Fibroblast of peridontal ligament (primary cell): ENCODE data around the gene RHOC.
"Not testable (repeated sequence)": the region's sequence is repeated elsewhere in the genome, so short reads cannot be mapped to it uniquely, and the experiment has no call there.

Source experiments
- DNase-seq: peaks from one replicate; pipeline ENCODE4 v3.0.0-alpha.2; 2010; ENCODE audit errors: extremely low read depth

The RHOC gene

DNA sequence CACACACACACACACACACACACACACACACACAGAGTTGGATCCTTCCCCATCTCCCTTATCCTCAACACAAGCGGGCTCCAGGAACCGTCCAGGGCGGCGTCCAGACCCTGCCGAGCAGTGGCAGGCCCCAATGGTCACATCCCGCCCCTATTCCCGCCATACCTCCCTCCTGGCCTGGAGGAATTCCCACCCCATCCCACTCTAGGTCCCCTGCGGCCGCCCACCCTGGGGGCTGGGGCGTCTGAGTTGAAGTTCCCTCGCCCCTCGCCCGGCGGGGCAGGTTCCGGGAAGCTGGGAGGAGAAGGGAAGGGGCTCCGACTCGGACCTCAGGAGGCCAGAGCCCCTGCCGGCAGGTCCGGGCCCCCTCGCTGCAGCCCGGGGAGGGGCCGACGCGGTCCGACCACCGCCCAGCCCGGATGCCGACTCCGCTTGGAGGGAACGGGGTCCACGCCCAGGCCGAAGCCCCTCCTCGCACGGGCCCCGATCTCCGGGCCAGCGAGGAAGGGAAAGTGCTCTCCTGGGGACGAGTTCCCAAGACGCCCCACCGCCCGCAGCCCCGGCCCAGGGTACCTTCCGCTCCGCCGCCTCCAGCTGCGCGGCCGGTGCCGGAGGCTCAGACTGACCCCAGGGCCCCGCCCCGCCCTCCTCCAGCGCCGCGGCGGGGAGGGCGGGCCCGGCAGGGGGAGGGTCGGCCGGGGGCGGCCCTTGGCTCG lies at the start of gene RHOC:
Gene RHOC (minus strand): TSS at position 623 of the 716 bp plus-strand sequence. CDS start 3,328 bp downstream, outside the sequence.
- peak; percentile 33 for DNase-seq

- no peak for DNase-seq
Measured at GRCh38 chr1:112754116-112754628, 47.2 kb upstream of the RHOC start.

GRCh38 chr1:112748396-112748795 lies 41.5 kb upstream of the RHOC start:
- no peak for DNase-seq

GRCh38 chr1:112744009-112744578 lies 37.2 kb upstream of the RHOC start:
- peak; percentile 36 for DNase-seq

DNA sequence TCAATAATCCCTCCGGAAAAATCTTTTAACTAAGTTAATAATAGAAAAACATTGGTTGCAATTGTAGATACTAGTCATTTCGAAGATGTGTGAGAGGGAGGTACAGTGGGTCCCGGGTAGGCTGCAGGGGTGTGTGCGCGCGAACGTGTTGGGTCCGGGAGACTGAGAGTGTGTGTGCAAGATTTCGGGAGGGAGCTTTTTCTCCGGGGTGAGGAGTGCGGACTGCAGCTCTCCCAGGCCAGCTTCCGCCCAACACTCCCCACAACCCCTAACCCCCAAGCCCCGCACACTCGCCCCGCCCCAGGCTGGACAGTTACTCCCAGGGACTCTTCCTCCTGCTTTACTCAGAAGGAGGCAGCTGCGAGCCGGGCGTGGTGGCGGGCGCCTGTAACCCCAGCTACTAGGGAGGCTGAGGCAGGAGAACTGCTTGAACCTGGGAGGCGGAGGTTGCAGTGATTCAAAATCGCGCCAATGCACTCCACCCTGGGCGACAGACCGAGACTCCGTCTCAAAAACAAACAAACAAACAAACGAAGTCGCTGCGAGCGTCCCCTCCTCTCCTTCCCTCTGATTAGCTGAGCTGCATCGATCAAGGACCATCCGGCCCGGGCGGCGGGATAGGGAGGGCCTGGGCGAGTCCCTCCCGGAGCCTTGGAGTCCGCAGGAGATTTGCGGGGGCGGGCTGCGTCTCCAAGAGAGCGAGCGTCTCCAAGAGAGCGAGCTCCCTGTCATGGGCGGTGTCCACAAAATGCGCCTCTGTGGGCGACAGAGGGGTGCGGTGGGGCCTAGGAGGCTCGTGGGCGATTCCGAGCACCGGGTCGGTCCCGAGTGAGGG lies 36.5 kb upstream of the RHOC start:
- no peak for DNase-seq

GRCh38 chr1:112737573-112737972 lies 30.6 kb upstream of the RHOC start:
- no peak for DNase-seq

DNA sequence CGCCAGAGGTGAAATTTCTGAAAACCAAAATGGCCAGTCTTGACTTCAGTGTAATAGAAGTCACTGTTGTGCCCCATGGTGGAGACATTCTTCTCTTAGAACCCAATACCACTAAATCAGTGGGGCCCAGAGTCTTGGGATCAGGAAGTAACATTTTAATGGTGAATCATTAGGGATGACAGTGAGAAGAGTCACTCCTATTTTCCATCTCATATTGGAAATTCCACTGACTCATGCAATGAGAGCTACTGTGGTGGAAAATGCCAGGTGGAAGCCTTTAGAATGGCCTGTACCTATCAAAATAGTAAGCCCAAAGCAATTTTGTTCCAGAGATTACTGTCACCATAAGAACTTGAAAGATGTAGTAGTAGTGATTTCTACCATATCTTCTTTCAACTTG lies 28.8 kb upstream of the RHOC start:
- peak; percentile 35 for DNase-seq

DNA sequence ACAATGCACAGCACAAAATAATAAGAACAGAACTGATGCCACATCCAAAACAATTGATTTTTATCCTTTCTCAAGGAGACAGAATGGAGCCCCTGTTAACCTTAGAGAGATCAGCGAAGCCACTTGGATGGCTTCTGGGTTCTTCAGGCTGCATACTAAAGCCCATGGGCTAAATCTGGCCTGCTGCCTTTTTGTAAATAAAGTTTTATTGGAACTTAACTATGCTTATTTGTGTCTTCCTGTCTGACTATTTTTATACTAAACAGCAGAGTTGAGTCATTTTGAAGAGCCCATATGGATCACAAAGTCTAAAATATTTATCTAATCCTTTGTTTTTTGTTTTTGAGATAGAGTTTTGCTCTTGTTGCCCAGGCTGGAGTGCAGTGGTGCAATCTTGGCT lies 24.5 kb upstream of the RHOC start:
- no peak for DNase-seq

- no peak for DNase-seq
Measured at GRCh38 chr1:112729909-112730308, 23.0 kb upstream of the RHOC start.

- not testable (repeated sequence) for DNase-seq
Measured at GRCh38 chr1:112729011-112729410, 22.1 kb upstream of the RHOC start.

- DNase-seq, result not testable (repeated sequence)
Measured at GRCh38 chr1:112728306-112728971, 21.5 kb upstream of the RHOC start.

GRCh38 chr1:112727716-112728115 lies 20.8 kb upstream of the RHOC start:
- DNase-seq, result peak; percentile 16

- not testable (repeated sequence) for DNase-seq
Measured at GRCh38 chr1:112724240-112724639, 17.3 kb upstream of the RHOC start.

- no peak for DNase-seq
Measured at GRCh38 chr1:112723511-112723839, 16.5 kb upstream of the RHOC start.

GRCh38 chr1:112722601-112723510 lies 15.9 kb upstream of the RHOC start:
- DNase-seq, result no peak

GRCh38 chr1:112721966-112722524 lies 15.1 kb upstream of the RHOC start:
- no peak for DNase-seq

DNA sequence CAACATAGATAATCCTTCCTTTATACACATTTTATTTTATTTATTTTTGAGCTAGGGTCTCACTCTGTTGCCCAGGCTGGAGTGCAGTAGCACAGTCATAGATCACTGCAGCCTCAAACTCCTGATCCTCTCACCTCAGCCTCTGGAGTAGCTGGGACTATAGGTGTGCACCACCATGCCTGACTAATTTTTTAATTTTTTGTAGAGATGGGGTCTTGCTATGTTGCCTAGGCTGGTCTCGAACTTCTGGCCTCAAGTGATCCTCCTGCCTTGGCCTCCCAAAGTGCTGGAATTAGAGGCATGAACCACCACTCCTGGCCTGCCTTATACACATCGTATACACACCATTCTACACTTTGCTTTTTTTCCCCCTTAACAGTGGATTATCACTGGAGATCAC lies 14.4 kb upstream of the RHOC start:
- not testable (repeated sequence) for DNase-seq

- DNase-seq, result no peak
Measured at GRCh38 chr1:112720800-112721199, 13.9 kb upstream of the RHOC start.

DNA sequence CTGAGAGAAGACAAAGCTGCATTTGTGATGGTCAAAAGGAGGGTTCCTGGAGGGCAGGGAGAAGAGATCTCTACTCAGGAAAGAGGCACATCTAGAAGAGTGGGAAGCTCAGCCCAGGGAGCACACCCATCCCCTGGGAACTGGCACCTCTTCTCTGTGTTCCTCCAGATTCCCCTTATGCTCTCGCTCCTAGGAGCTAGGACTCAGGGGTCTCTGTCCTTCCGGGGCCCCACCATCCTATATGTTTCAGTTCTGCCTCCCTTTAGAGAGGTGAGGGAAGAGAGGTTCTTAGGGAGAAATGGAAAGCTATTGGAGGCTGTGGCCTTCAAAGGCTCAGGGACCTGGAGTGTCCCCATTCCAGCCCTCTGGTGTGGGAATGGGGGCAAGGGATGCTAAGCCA lies 12.8 kb upstream of the RHOC start:
- DNase-seq, result no peak

GRCh38 chr1:112718691-112719418 lies 11.9 kb upstream of the RHOC start:
- DNase-seq, result peak; percentile 53
